Stimulated activated CD4-positive, alpha-beta T cell treated with anti-CD3 and anti-CD28 coated beads, Interleukin-1b, Interleukin-23, amount 100 ng/mL, for 24 hours (primary cell): ENCODE measurements around the gene PIK3C2G.

ENCODE experiments used
- DNase-seq, 4 experiments: peaks; one replicate each; pipeline ENCODE4 v3.0.0-alpha.2; 2020; ENCODE audit warnings: low read depth in 4 of 4, low spot score in 1 of 4

Gene PIK3C2G

DNA sequence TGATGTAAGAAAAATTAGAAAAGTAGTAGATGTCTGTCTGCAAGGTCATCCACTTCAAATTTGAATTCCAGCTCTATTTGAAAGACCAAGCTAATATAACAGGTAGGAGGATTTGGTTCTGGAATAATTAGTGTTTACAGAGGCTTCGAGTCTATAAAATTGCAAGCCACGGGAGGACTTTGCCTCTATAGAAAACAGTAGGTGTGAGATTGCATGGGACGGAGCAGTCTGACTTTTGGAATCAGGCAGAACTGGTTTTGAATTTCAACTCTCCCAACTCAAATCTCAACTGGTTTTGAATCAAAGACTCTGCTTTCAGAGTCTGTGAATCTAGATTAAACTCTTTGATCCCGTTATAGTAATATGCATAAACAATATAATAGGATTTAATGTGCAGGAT lies 82.4 kb downstream of the PIK3C2G start:
- DNase-seq: no peak

DNA sequence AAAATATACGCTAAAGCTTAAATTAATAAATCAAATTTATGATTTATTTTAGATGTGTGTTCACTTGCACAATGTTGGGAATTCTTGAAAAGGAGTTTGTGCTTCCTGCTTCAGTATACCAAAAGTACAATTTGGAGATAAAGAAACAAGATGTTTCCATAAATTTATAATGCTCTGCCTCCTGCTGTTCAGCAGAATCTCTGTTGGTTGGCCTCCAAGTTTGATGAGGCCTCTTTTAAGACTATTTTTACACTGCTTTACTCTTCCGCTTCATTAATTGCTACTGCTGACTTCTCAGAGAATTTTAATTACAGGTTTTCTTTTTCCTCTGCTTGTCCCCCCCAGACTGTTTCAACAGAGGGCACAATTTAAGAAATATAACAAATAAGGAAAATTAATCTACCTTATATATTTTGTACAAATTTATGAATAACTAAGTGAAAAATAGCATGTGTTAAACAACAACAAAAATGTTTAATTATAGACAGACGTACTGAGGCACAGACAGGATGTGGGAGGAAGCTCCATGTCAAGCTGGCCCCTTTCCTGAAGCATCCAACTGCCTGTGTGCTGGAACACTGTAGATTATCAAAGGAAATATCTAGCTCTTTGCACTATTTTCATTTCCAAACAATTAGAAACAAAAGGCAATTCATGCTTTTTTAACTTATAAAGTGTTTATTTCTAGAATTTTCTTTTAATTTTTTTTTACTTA lies 83.9 kb downstream of the PIK3C2G start:
- no peak for DNase-seq

DNA sequence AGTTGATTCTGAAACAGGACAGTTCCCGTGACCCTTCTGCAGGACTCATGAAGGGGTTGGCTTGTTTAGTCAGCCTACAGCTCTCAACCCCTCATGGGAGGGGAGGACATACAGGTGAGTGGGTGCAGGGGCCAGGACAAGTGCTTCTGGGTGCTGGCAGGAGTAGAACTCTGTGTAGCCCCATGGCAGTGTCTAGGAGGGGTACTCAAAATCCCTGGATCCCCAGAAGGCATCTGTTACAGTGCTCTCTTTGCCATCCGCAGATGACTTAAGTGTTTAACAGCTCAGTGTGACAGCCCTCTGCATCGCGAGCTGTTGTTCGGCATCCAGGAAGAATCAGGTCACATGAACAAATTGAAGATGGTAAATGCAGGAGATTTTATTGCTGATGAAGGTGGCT lies 91.0 kb downstream of the PIK3C2G start:
- no peak for DNase-seq

DNA sequence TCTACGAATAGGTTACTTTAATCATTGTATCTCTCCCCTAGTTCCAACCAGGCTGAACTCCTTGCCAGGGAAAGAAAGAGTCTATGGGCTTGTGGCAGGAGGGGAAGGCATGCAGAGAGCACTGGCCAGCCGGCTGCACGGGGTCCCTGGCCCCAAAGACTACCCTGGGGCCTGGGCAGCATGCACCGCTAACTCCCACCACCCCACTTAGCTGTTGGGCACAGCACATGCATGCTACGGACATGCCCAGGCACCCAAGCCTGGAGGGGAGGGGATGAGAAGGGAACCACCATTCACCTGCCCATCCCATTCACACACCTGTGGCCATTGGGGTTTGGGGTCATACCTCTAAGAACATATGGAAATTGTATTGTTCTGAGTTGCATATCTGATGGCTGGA lies 94.1 kb downstream of the PIK3C2G start:
- no peak for DNase-seq

DNA sequence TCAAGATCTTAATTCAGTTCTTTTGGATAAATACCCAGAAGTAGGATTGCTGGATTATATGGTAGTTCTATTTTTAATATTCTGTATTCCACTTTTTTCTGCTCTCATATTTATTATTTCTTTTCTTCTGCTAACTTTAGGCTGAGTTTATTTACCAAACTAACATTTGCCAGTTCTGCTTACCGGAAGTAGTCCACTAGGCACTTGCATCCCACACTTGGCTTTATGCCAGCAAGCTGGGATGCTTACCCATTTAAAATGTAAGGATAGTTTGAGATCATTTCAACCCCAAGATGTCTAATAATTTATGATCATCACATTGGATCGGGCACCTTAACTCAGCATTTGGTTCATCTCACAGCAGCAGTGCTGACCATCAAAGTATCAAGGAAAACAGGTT lies 96.8 kb downstream of the PIK3C2G start:
- DNase-seq: no peak

DNA sequence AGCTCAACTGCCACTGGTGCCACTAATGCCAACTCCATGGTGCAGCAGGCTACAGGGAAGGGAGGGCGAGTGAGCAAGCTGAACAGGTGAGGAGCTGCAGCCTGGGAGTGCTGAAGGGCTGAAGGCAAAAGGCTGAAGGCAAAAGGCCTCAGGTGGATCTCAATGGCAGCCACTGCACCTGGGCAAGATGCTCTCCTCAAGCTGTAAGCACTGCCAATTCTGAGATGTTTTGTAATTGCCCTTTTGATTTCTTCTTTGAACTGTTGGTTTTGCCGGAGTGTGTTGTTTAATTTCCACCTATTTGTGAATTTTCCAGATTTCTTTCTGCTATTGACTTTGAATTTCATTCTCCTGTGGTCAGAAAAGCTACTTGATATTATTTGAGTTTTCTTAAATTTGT lies 97.6 kb downstream of the PIK3C2G start:
- no peak for DNase-seq

DNA sequence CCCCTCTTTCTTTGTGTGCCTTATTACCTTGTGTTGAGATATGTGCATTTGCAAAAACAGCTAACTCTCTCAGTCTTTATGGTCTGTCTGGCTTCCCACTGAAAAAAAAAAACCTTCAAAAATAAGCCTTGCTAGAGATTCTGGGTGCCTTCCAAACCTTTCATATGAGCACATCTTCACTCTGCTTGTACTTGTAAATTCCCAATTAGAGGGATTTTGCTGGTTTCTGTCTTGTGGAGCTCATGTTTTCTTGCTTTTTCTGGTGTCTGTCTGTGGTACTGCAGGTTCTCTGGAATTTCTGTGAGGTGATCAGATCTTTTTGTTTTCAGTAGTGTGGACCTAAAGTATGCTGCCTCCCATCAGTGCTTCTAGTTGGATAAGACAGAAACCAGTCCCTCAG lies 100.1 kb downstream of the PIK3C2G start:
- no peak for DNase-seq

DNA sequence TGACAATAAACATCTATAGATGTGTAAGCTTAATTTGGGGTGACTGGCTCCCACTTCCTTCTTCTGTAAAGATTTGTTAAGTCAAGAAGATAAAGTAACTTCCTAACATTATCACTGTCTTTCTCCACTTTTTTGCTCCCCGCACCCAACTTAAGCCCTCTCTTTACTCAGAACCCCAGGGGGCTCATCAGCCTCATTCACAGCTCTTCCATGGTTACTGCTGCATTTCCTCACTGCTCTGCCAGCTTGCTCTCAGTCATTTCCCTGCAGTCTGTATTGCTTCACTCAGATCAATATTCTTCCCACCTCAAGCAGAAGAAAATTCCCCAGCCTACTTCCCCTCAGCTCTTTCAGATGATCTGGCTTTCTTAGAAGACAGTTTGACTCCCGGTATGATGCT lies 102.0 kb downstream of the PIK3C2G start:
- DNase-seq: no peak

DNA sequence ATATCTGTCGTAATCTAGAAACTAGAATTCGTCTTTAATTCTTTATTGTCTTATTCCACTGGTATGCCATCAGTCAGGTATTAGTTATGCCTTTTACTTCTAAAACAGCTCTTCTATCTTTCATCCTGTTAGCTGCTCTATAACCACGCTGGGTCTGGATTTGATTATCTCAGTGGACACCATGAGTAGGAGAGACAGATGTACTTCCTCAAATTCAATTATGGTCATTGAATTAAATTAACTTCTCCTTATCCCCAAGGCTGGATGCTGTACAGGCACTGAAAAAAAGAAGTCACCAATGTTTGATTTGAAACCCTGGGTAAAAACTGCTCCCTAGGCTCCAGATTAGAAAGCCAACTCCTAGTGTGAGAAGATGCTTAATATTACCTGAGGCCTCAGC lies 107.3 kb downstream of the PIK3C2G start:
- no peak for DNase-seq

DNA sequence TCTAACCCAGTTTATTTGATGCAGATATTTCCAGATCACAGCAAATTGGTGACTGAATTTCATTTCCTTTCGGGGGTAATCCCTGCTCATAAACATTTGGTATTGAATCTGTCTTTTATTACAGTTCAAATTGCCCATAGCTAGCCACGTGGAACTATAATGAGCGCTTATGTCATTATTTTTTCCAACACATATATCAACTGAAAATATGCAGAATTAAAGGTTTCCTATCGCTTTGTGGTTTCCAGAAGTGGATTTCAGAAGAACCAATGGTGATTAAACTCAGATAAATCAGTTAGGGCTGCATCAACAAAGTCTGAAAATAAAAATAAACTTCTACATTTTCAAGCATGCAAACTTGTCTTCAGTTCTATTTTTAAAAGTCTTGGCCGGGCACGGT lies 111.9 kb downstream of the PIK3C2G start:
- DNase-seq: no peak

DNA sequence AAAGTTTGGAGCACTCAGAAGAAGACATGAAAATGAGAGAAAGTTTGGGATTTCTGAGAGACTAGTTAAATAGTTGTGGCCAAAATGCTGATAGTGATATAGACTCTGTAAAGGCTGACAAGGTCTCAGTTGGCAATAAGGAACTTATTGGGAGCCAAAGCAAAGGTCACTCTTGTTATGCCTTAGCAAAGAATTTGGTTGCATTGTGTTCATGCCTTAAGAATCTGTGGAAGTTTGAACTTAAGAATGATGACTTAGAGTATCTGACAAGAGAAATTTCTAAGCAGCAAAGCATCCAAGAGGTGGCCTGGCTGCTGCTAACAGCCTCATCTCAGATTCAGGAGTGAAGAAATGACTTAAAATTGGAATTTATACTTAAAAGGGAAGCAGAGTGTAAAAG lies 113.8 kb downstream of the PIK3C2G start:
- DNase-seq: no peak

DNA sequence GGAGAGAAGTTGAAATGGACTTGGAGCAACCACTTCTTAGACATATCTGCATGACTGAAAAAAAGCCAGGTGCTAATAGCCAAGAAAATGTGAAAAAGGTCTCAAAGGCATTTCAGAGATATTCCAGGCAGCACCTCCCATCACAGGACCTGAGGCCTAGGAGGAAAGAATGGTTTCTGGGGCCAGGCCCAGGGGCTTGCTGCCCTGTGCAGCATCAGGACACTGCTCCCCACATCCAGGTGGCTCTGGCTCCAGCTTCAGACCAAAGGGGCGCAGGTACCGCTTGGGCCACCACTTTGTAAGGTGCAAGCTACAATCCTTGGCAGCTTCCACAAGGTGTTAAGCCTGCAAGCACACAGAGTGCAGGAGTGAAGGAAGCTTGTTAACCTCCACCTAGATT lies 114.3 kb downstream of the PIK3C2G start:
- no peak for DNase-seq

DNA sequence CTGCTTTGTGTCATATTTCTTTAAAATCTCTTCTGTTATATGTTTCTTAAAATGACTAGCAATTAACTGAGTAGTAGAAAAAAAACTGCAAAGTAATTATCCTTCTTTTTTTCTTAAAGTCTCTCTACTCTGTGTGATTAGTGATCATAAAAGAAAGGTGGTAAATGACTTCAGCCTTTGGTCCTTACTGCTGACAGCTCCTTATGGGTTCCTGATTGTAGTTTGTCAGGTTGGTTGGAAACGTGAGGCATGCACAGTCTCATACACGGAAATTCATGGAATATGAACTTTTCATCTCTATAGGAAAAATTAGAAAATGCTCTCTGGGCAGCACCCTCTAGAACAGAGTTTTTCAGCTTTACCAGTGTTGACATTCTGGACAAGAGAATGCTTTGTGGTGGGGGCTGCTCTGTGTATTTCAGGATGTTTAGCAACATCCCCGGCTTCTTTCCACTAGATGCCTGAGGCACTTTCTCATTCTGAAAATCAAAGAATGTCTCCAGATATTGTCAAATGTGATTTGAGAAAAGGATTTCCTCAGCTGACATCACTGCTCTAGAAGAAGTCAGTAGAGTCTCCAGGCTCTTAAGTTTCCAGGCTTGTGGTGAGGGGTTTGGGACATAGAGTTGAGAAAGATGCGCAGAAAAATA lies 121.0 kb downstream of the PIK3C2G start:
- DNase-seq: no peak

DNA sequence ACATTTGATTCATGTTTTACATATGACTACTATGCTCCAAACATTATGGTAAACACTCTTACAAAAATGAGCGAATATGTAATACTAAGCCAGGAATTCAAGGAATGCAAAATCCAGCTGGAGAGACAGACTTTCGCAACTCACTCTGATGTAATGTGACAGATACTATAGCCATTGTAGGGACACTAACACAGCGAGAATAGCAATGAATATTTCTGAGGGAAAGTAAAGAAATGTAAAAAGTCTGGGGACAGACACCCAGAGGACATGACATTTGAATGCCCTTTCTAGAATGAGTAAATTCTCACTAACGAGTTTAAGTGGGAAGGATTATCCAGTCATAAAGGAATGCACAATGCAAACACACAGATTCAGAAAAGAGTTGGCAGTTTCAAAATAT lies 121.9 kb downstream of the PIK3C2G start:
- no peak for DNase-seq

DNA sequence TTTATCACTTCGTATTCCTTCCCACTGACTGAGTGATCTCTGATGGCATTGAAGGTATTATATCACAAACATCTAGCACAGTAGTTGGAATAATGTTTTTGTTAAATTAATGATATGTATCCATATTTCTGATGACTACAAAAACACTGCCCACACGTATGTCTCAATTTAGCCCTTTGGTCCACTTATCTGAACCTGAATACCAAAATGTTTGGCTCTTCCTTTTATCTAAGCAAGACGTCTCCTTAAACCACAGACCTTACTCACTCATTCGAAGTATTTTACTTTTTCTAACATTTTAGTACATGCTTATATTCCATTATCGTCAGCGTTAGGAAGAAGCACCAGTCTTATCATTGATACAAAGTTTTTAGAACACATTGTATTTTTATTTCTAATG lies 126.4 kb downstream of the PIK3C2G start:
- DNase-seq: no peak

DNA sequence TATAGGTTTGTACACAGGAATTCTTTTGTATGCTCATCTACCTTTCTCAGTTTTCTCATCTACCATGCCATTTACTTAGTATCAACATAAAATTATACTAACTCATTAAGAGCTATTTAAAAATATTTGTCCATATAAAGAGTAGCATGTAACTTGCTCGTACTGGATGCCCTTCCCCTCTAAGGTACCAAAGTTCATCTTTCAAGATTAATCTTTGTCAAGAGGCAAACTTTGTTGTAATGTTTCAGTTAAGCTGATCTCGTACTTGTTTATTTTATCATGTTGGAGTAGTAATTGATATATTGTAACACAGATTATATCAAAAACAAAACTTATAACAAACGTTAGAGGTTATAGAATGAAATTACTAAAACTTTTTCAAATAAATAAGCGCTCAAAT lies 128.5 kb downstream of the PIK3C2G start:
- no peak for DNase-seq

DNA sequence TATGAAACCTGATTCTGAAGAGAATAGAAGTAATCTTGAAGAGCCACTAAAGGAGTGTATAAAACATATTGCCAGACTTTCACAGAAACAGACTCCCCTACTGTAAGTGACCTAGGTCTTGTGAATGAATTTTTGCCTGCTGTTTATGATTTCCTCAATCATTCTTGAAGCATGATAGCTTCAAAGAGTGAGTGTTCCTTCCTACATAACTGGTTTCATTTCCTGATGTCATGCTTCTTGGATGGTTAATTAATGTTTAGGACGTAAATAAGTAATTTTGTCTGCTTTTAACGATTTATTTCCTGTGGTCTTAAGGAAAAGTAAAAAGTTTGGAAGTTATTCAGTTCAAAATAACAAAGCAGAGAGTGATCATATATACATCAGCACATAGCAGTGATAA lies 129.8 kb downstream of the PIK3C2G start:
- DNase-seq: no peak

DNA sequence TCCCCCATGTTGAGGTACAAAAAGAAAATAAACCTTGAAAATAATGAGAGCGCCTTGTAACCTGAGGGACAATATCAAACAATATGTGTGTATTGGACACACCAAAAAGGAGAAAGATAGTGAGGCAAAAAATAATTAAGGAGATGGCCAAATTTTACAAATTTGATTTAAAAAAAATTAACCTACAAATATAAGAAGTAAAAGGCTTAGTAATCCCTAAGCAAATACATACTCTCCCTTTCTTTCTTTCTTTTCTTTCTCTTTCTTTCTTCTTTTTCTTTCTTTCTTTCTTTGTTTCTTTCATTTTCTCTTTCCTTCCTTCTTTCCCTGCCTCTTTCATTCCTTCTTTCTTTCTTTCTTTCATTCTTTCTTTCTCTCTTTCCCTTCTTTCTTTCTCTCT lies 133.4 kb downstream of the PIK3C2G start:
- DNase-seq: no peak

DNA sequence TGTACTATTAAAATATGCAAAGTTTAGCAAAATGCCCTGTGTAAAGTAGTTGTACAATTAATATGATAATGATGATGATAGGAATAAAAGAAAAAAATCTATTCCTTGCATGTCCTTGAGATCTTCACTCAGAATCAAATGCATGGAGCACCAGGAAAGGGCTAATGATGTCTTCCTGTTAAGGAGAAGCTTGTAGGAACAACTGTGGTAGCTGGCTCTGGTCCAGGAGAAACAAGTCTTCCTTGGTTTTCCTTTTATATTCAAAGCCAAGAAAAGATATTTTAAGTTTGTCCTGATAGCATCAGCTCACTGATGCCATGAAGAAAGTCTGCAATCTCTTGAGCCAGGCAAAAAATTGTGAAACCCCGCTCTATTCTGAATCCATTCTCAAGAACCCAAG lies 138.9 kb downstream of the PIK3C2G start:
- no peak for DNase-seq

DNA sequence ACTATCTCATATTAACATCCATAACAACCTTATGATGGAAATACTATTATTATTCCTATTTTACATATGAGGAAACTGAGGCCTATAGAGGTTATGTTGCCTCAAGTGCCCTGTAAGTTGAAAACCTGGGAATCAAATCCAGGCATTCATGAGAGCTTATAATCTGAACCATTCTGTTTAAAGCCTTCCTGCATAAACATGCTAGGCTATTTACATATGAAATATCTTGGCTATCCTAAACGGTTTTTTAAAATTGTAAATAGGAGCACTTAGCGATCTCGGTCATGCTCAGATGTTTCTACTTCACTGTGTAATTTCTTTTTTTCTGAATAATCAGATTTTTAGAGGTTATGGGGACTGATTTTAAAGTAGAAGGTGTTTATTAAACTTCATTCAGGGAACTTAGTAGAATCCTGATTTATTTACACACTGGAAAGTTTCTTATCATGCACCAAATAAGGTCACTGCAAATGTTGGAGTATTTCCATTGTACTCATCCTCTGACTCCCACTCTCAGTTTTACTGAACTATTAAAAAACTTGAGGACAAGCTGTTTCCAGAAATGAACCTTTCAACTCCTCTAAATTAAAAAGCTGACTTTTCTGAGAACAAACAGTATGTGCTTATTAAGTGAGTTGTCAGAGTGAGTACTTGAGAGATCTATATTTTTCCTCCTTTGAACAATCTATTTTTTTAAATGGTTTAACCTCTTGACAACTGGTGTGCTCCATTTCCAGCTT lies 141.7 kb downstream of the PIK3C2G start:
- DNase-seq: no peak

DNA sequence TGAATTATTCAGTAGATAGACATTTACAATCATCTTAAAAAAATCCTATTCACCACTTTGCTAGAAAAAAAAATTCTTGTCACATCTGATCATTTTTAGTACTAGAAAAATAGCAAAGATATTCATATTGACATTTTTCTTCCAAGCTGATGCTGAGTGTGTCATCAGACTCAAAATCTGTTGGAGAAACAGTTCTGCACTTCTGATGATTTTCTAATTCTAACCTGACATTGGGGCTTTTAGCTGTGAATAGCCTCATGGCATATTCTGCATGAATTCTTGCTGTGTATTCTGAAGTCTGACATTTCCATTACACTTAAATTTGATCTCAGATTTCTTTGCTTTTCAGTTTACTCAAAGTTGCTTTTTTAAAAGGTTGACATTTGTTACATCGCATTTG lies 150.1 kb downstream of the PIK3C2G start:
- DNase-seq: no peak

DNA sequence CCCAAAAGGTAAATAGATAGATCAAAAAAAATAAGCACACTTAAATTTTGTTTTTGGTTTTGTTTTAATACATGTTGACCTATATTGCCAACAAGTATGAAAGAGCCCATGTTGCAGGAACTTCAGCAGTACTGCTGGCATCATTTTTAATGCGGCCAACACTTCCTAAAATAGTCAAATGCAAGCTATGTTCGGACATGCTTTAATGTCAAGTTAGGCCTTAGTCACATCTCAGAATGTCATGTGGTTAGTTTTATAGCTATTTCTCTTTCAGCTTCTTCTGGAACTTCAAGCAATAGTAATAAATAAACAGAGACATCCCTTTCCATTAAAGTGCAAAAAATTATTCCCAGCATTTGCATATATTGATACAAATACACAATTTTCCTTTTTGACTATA lies 153.4 kb downstream of the PIK3C2G start:
- DNase-seq: no peak

DNA sequence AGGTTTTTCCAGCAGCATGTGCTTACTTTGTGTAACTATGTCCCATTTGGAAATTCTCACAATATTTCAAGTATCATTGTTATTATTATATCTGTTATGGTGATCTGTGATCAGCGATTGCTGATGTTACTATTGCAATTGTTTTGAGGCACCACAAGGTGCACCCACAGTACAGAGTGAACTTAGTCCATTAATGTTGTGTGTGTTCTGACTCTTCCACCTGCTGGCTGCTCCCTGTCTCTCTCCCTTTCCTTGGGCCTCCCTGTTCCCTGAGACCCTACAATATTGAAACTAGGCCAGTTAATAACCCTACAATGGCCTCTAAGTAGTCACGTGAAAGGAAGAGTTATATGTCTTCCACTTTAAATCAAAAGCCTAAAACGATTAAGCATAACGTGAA lies 153.9 kb downstream of the PIK3C2G start:
- no peak for DNase-seq
